Right ventricle myocardium inferior (tissue), 1 donor: ENCODE measurements around the gene UPK3BL2. TPM values are rescaled to one million over a fixed set of nuclear protein-coding genes. Genes with fewer than 3 reads are reported as not detected.
"Not testable (repeated sequence)": the region's sequence is repeated elsewhere in the genome, so short reads cannot be mapped to it uniquely, and the experiment has no call there.

Experiments
- ATAC-seq: fragments of 200-7000 bp; cut with Tn5 transposase; one replicate; pipeline ENCODE4 v1.9.1; 2020; ENCODE audit warnings: mild to moderate bottlenecking, moderate library complexity
- DNase-seq: peaks from one replicate; pipeline ENCODE4 v3.0.0; 2021; ENCODE audit errors: missing footprints
- intact Hi-C: fragments of 100-400 bp; cut with DNase I; formaldehyde crosslinking; loops from one replicate; pipeline ENCODE4 v1.11.0; 2022
- long read RNA-seq: library from polyadenylated mRNA; unstranded; transcript quantifications from one replicate; pipeline ENCODE4 v2.0.0, GENCODE V29; 2021
- total RNA-seq: library from RNA; stranded (reverse); fragmentation: NEBNext Ultra II Directional; extraction: Animal tissue kit (Norgen Biotek cat#: 25700); gene quantifications from one replicate; pipeline ENCODE4 v1.2.1, GENCODE V29; 2021
- donor health status: DM: no; HTN: yes; CAD: no; lungs with severe emphysema.

Gene UPK3BL2, protein sequence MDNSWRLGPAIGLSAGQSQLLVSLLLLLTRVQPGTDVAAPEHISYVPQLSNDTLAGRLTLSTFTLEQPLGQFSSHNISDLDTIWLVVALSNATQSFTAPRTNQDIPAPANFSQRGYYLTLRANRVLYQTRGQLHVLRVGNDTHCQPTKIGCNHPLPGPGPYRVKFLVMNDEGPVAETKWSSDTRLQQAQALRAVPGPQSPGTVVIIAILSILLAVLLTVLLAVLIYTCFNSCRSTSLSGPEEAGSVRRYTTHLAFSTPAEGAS
- 2.8 TPM for total RNA-seq
- long read RNA-seq, result 0 reads

DNA sequence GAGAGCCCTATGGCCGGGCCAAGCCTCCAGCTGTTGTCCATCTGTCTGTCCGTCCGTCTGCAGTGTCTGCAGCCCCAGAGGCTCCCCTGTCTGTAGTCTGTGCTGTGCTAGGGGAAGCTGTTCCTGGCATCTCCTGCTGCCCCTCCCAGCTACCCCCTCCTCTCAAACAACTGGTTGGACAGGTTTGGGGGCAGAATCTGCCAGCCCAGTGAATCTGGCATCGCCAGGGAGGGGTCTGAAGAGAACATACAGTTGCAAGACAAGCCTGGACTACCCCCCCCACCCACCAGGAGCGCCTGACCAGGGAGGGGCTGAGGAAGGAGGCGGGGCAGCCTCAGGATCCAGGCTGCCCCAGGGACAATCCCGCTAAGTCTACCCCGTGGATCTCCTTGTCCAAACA is at the start of gene UPK3BL2:
Gene UPK3BL2, minus strand, starts transcription at position 101 of the 400 bp plus-strand sequence. Its CDS starts 60 bp downstream, at position 41.
- intact Hi-C loops, DNase-seq: not testable (repeated sequence)
- ATAC-seq, result peak; percentile 41

DNA sequence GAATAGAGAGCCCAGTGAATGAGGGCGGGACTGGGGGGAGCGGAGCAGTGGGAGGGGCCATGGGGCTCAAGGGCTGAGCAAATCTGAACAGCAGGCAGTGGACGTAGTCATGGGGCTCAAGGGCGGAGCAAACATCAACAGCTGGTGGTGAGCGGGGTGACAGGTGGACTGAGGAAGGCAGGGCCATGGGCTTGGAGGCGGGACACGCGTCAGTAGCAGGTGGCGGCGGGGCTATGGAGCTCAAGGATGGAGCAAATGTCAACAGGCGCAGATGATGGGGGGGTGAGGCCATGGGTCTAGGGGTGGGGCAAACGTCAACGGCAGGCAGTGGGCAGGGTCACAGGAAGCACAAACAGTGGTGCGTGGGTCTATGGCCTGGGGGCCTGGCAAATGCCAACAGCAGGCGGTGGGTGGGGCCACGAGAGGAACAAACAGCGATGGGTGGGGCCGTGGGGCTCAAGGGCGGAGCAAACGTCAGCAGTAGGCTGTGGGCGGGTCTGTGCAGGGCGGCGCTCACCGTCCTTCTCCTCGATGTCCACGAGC is 49.1 kb upstream of the UPK3BL2 start:
- ATAC-seq, result peak; percentile 86
- intact Hi-C loops, result not testable (repeated sequence)
- DNase-seq, result peak; percentile 67

DNA sequence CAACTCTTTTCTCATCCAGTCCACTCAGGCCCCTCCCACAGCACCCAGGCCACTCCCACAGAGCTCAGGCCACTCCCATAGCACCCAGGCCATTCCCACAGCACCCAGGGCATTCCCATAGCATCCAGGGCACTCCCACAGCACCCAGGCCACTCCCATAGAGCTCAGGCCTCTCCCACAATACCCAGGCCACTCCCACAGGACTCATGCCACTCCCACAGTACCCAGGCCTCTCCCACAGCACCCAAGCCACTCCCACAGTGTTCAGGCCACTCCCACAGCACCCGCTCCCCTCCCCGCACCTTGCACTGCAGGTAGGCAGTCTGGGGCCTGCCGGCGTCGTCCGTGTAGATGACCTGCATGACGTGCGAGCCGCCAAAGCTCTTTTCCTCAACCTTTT is 46.4 kb upstream of the UPK3BL2 start:
- peak; percentile 10 for ATAC-seq
- DNase-seq, intact Hi-C loops: not testable (repeated sequence)

DNA sequence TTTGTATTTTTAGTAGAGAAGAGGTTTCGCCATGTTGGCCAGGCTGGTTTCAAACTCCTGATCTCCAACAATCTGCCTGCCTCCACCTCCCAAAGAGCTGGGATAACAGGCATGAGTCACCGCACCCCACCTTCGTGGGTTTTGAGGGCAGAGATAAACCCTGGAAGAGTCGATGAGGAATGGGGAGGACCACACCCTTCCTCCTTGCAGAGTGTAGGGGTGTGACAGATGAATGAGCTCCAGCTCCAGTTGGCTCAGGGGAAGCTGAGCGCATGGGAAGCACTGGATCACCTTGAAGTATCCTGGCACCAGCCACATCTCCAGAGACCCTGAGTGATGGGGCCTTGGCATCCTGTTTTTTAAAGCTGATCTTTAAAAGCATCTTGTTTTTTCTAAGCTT is 40.0 kb upstream of the UPK3BL2 start:
- DNase-seq, intact Hi-C loops, ATAC-seq: not testable (repeated sequence)

DNA sequence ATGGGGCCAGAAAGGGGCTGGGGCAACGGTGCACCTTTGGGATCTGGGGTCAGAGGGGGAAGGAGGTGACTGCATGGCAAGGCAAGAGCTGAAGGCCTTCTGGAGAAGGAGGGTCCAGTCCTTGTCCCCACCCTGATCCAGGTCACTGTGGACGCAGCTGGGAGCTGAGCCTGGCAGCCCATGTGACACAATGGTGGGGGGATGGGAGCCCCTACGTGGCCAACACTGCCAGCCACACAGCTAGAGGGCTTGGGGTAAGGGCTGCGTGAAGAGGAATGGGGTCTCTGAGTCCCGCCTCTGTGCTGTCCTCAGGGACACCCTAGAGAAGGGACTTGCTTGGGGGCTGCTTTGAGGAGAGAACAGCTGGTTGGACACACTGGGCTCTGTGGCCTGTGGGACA is 38.2 kb upstream of the UPK3BL2 start:
- peak; percentile 14 for ATAC-seq
- intact Hi-C loops, DNase-seq: not testable (repeated sequence)

DNA sequence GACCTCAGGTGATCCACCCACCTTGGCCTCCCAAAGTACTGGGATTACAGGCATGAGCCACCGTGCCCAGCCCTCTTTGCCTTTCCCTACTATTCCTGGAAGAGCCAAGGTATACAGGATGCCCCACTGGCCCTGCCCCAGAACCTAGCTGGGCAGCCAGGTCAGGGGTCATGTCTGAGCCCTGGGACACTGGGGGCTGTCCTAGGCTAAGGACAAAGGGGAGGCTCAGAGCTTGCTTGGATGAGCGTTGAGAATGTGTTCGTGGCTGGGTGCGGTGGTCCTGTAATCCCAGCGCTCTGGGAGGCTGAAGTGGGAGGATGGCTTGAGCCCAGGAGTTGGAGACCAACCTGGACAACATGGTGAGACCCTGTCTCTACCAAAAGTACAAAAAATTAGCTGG is 35.0 kb upstream of the UPK3BL2 start:
- DNase-seq, result peak; percentile 33
- ATAC-seq, intact Hi-C loops: not testable (repeated sequence)

DNA sequence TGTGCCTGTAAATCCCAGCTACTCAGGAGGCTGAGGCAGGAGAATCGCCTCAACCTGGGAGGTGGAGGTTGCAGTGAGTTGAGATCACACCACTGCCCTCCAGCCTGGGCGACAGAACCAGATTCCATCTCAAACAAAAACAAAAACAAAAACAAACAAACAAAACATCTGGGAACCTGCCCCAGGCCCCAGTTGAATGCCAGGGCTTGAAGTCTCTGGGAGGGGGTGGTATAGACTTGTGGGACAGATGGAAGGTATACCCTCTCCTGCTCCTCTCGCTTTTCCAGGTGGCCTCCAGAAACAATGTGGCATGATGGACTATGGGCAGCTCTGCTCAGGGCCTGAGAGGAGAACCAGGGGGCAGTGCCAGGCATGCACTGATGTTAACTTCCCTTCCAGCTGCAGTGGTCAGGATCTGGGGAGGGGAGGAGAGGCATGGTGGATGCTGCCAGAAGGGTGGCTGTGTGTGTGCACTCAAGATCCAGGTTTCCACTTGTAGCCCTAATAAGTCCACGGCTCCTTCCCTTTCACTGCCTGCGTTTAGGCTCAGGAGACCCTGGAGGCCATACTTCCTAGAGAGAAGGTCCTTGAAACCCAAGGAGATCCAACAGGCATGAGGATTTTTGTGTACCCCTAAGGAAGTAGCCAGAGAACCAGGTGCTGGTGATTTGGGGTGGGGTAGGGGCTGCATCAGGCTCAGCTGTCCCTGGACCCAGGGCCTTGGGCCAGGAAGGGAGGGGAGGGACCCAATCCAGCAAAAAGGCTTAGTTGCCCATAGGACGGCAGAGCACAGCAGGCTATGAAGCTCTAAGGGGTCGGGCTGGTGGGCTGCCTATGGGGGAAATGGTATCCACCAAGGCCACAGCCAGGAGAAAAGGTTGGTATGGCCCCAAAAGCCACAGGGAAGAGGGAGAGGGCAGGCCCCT is 34.1 kb upstream of the UPK3BL2 start:
- intact Hi-C loops, ATAC-seq, DNase-seq: not testable (repeated sequence)

DNA sequence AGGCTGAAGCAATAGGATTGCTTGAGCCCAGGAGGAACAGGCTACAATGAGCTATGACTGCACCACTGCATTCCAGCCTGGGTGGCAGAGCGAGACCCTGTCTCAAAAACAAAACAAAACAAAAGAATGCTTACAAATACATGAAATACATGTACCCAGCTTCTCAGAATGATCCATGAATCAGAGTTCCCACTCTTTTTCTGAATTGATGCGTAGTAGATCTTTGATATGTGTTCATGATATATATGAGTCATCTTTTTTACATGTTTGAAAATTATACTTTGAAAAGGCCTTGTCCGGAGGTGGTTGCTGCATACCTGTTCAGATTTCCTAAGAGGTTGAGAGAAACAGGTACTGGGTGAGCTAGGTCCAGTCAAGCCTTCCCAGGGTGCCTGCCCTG is 32.9 kb upstream of the UPK3BL2 start:
- DNase-seq, ATAC-seq, intact Hi-C loops: not testable (repeated sequence)

DNA sequence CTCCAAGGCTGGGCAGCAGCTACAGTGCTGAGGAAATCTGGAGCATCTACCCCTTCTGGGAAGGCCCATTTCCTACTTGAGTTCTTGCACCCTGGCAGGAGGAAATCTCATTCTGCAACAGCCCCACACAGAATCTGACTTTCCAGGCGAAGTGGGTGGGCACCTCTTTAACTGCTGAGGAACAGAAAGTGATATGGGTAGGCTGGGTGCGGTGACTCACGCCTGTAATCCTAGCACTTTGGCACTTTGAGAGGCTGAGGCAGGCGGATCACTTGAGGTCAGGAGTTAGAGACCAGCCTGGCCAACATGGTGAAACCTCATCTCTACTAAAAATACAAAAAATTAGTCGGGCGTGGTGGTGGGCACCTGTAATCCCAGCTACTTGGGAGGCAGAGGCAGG is 31.1 kb upstream of the UPK3BL2 start:
- ATAC-seq, DNase-seq, intact Hi-C loops: not testable (repeated sequence)

DNA sequence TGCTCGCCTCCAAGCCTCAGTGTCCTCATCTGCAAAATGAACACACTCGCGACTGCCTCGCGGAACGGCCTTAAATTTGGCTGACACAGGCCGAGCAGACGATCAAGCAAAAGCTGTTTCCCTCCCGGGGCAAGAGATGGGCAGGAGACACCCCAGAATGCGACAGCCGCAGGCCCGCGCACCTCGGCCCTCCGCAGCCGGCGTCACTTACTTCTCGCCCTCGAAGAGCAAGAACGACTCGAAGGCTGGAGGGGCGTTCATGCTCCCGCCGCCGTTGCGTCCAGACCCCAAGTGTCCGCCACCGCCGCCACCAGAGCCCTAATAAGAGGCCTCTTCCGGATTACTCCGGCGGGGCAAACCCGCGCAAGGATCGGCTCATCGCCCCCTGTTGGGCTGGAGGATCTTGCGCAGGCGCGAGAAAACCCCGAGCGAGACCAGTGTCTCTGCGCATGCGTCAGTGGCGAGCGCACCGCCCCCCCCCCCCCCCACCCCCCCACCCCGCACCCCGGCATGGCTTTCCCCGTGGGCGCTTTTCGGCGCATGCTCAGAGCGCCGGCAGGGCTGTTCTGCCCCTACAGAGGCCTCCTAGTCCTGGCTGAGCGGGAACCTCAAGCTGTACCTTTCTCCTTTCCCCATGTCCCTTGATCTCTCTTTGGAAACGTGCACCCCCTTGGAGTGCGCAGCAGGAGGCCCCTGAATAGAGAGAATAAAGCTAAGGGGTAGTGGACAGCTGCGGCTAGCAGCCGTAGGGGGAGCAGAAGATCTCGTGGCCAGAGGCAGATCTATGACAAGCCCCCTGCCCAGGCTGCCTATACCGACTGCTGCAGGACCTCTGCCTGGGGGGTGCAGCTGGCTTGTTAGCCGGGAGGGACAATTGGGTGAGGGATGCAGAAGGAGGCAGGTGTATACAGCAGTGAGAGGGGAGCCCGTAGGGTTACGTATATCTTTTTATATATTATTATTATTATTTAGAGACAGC is 29.1 kb upstream of the UPK3BL2 start, which contains the start of gene POLR2J3:
Gene POLR2J3, minus strand, starts transcription at position 323 of the 979 bp plus-strand sequence. Its CDS starts 62 bp downstream, at position 261.
- intact Hi-C loops, result not testable (repeated sequence)
- ATAC-seq, result peak; percentile 98

DNA sequence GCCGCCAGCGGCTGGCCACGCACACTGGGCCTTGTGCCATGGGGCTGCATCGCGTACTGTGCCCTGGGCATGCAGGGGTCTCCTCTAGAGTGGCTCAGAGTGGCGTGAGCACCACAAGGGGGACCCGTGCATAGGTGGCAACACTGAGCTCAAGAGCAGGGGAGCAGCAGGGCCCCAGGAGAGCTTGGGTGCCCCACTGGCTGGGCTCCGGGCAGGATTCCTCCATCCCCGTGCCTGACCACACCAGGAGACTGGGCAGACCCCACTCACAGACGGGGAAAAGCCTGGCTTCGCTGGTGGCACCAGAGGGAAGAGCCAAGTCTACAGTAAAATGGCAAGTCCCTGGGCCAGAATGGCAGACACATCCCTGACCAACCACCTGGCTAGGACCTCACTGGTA is 25.1 kb upstream of the UPK3BL2 start:
- ATAC-seq, DNase-seq, intact Hi-C loops: not testable (repeated sequence)

More for the DNA sequence above, 29.1 kb upstream of the UPK3BL2 start, which contains the start of gene POLR2J3:
- DNase-seq, result peak; percentile 98

DNA sequence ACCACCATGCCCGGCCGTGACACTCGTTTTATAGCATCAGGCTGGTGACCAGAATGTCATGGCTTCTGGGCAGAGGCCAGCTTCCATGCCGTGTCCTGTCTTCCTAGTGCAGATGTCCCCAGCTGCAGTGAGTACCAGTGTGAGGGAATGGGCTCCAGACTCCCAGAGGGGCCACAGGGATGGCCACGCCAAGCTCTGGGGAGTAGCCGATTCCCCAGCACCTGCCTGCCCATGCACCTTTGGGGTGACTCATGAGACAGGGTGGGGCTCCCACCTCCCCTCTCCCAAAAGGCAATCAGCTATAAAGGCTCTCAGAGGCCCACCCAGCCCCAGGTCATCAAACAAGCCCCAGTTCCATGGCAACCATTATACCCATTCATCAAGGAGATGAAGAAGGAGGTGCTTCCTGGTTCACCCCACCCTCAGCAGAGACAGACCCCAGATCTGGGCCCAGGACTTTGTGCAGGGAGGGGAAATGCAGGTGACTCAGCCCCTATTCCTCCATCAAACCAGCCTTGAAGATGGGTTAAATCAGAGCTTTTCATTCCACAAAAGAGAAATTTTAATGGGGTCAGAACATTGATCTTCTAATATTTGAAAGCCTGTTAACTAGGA is 7.4 kb upstream of the UPK3BL2 start, which contains the start of gene SPDYE2:
Gene SPDYE2, plus strand, starts transcription at position 419 of the 615 bp plus-strand sequence. CDS start 2,030 bp downstream, outside the sequence.
- intact Hi-C loops, DNase-seq: not testable (repeated sequence)
- peak; percentile 37 for ATAC-seq

DNA sequence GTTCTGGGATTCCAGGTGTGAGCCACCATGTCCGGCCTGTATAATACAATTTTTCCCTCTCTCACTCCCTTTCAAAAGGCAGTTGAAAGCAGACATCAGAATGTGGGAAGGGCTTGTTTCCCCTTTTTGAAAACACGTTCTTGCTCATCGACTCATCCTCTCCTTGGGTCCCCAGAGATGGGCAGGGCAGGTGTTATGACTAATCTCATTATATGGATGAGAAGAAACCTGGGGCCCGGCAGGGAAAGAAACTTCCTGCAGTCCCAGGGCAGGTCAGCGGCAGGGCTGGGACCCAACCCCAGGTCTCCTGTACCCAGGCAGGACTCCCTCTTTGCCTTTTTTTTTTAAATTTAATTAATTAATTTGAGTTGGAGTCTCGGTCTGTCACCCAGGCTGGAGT is 2.9 kb upstream of the UPK3BL2 start:
- ATAC-seq, intact Hi-C loops, DNase-seq: not testable (repeated sequence)

DNA sequence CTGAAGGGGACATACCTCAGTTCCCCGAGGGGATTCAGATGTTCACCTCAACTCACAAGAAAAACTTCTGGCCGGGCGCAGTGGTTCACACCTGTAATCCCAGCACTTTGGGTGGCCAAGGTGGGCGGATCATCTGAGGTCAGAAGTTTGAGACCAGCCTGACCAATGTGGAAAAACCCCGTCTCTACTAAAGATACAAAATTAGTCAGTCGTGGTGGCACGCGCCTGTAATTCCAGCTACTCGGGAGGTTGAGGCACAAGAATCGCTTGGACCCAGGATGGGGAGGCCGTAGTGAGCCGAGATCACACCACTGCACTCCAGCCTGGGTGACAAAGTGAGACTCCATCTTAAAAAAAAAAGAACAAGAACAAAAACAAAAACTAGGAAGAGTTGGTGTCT is 1.8 kb upstream of the UPK3BL2 start:
- intact Hi-C loops, DNase-seq, ATAC-seq: not testable (repeated sequence)

DNA sequence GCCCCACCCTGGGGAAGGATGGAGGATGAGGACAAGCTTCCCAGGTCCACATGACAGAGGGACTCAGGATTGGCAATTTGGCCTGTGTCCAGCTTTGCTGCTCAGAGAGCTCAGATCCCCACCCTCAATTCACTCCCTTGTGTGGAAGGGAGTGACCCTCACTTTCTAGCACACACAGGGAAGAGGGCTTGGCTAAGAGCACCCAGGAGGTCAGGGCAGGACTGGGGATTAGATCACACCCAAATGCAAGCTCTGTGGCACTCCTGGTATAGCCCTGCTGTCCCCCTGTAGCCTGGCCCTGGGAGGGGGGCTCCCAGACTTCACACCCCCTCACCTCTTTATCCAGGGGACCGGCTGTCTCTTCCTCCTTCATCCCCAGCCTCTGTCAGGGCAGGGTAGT is 876 bp upstream of the UPK3BL2 start:
- ATAC-seq, DNase-seq, intact Hi-C loops: not testable (repeated sequence)

DNA sequence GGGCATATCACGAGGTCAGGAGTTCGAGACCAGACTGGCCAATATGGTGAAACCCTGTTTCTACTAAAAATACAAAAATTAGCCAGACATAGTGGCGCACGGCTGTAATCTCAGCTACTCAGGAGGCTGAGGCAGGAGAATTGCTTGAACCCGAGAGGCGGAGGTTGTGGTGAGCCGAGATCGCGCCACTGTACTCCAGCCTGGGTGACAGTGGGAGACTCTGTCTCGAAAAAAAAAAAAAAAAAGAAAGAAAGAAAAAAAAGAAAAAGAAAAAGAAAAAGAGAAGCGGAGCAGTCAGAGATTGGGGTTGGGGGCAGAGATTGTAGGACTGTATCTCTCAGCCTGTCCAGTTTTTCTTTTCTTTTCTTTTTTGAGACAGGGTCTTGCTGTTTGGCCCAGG is 725 bp downstream of the UPK3BL2 start:
- peak; percentile 59 for DNase-seq

DNA sequence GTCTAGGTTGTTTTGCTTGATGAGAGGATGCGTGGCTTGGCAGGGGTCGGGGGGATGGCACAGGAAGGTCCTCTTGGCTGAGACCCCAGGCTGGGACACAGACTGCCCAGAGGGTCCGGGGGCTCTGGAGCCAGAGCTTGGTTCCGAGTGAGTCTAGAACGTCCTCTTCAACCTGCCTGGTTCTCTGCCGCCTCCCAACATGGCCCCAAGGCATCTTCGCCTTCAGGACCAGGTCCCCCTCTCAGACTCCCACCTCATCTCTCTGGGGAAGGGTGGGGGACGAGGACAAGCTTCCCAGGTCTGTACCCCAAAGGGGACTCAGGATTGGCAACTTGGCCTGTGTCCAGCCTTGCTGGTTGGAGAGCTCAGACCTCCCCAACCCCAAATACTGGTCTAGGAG is 1.4 kb downstream of the UPK3BL2 start:
- ATAC-seq, DNase-seq, intact Hi-C loops: not testable (repeated sequence)

More for the DNA sequence above, 725 bp downstream of the UPK3BL2 start:
- intact Hi-C loops, ATAC-seq: not testable (repeated sequence)
